ENCODE measurements around the gene ADAP1.

Gene ADAP1

DNA sequence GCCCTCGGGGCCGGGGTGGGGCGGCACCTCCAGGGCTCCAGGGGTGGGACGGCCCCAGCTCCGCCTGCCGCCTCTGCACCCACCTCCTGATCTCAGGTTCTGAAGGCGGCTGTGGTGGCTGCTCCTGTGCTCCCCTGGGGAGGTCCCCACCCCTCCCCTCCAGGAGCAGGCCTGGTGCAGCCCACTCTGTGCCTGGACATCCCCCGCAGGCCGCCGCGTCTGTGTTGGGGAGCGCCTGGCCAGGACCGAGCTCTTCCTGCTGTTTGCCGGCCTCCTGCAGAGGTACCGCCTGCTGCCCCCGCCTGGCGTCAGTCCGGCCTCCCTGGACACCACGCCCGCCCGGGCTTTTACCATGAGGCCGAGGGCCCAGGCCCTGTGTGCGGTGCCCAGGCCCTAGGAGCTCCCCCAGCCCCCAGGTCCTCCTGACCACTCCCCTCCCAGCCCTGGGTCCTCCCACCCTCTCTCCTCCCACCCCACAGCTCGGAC is 34.0 kb upstream of the ADAP1 start:
- no peak for FAIRE-seq

DNA sequence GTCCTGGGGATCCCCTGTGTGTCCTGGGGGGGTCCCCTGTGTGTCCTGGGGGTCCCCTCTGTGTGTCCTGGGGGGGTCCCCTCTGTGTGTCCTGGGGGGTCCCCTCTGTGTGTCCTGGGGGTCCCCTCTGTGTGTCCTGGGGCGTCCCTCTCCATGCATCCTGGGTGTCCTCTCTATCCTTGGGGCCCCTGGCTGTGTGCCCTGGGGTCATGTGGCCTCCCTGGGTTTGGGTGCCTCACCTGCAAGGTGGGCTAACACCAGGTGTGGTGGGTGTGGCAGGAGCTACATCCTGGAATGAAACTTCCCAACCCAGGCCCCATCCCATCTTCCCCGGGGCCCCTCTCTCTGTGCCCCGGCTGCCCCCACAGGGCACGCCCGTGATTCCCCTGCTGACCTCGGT is 33.4 kb upstream of the ADAP1 start:
- no peak for FAIRE-seq

DNA sequence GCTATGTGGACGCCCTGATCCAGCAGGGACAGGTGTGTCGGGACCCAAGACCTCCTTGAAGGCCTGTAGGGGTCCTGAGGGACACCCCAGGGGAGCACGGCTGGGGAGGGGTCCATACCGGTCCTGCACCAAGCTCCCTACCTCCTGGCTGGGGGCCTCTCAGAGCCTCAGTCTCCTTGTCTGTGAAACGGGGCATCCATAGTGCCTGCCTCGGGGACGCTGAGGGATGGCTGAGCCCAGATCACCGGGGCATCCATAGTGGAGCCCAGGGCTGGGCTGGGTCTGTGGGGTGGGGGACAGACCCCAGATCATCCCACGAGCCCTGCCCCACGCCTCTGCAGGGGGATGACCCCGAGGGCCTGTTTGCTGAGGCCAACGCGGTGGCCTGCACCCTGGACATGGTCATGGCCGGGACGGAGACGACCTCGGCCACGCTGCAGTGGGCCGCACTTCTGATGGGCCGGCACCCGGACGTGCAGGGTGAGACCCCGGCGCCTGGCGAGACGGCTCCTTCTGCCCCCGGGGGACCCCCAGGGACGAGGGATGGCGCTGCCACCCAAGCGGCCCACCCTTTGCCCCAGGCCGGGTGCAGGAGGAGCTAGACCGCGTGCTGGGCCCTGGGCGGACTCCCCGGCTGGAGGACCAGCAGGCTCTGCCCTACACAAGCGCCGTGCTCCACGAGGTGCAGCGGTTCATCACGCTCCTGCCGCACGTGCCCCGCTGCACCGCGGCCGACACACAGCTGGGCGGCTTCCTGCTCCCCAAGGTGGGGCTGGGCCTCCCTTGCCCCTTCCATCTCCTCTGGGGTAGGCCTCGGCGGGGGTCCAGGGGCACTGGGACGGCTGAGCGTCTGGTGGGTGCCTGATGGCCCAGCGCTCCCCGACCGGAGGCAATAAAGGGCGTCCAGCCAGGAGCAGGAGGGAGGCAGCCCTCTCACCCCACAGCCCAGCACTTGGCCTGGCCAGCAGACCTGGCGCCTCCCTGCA is 32.6 kb upstream of the ADAP1 start:
- no peak for FAIRE-seq

DNA sequence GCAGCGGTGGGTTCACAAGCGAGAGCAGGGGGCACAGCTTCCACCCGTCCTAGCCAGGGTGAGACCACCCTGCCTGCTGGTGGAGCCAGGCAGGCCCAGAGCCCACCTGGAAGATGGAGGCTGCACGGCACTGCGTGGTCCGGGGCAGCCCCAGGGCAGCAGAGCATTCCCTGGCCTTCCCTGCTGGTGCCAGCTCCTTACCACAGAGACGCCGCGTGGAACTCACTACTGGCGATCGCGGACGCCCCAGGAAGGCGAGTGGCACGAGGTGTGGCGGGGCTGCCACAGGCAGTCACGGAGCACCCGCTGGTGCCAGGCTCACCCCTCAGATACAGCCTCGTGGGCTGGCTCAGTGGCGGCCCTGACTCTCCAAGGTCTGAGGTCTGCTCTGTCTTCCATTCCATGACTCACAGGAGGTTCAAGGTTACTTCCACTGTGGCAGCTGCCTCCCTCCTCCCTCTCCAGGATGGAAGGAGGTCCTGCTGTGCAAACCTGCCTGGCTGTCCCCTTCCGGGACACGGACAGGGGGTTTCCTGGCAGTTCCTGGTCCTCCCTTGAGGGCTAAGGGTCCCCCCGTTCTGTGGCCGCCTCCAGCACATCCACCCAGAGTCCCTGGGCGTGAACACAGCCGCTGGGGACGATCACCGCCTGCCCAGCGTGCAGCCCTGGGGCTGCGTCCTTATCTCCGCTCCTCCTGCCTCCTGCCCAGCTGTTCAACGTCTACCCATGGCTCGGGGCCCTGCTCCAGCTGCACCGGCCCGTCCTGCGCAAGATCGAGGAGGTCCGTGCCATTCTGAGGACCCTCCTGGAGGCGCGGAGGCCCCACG is 31.6 kb upstream of the ADAP1 start:
- no peak for FAIRE-seq

DNA sequence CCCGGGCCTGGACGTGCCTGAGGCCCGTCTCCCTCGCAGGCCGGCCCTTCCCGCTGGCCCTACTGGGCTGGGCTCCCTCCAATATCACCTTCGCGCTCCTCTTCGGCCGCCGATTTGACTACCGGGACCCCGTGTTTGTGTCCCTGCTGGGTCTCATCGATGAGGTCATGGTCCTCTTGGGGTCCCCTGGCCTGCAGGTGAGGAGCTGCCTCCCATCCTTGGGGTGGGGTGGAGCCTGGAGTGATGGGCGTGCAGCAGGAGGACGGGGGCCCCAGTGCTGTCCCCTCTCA is 30.6 kb upstream of the ADAP1 start:
- FAIRE-seq = no peak

DNA sequence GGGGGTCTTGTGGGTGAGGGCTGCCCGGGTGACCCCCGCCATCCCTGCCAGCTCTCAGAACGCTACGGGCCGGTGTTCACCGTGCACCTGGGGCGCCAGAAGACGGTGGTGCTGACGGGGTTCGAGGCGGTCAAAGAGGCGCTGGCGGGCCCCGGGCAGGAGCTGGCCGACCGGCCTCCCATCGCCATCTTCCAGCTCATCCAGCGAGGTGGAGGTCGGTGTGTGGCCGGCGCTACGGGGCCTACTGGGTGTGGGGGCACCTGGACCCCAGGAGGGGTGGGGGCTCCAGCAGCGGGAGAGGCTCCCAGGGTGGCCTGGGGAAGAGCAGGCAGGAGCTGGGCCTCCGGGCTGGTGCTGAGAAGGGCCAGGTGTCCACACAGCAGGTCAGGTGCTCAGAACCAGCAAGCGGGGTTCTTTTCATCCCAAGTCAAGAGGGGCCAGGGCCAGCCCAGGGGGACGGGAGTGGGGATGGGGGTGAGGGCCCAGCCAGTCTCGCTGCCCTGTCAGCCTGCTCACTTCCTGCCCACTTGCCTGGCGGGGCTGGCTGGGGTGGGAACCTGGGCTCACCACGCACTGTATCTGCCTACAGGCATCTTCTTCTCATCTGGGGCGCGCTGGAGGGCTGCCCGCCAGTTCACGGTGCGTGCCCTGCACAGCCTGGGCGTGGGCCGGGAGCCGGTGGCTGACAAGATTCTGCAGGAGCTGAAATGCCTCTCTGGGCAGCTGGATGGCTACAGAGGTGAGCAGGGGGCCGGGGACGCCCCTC is 30.1 kb upstream of the ADAP1 start:
- no peak for FAIRE-seq

DNA sequence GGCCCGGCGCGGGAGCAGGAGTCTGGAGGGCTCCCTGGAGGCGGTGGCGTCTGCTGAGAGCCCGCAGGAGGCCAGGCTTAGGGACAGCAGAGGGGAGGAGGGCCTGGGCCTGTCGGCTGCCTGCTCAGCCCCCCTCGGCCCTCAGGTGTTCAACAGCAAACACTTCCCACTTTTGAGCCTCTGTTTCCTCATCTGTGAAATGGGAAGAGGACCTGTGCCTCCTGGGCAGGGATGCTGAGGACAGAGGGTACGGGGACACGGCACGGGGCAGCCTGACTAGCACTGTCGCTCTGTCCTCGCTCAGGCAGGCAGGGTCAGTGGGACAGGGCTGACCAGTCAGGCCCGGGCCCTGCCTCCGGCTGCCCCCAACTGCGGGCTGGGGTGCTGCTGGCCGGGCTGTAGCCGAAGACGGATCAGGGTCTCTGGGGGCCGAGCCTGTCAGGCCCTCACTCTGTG is 29.2 kb upstream of the ADAP1 start:
- FAIRE-seq = no peak

DNA sequence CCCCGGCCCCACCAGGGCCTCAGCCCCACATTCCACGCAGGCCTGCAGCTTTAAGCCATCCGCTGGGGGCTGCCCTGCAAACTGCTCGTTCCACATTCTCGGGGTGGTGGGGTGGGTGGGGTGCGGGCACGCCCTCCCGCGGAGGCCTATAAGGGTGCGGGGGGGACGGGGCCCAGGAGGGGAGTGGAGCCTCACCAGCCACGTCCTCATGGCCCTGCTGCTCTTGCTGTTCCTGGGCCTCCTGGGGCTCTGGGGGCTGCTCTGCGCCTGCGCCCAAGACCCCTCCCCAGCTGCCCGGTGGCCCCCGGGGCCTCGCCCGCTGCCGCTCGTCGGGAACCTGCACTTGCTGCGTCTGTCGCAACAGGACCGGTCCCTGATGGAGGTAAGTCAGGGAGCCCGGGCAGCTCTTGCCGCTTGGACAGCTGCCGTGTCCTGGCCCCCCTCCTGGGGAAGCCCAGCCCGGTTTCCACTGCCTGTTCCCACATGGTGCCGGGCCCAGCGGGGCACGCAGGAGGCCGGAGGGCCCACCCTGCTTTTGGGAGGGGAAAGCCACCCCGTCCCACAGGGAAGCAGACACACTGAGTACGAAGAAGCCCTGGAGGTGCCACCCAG is 28.6 kb upstream of the ADAP1 start, which contains the start of gene CYP2W1:
Gene CYP2W1 (plus strand): TSS at position 178 of the 612 bp plus-strand sequence. CDS start 31 bp downstream, at position 209.
- no peak for FAIRE-seq

DNA sequence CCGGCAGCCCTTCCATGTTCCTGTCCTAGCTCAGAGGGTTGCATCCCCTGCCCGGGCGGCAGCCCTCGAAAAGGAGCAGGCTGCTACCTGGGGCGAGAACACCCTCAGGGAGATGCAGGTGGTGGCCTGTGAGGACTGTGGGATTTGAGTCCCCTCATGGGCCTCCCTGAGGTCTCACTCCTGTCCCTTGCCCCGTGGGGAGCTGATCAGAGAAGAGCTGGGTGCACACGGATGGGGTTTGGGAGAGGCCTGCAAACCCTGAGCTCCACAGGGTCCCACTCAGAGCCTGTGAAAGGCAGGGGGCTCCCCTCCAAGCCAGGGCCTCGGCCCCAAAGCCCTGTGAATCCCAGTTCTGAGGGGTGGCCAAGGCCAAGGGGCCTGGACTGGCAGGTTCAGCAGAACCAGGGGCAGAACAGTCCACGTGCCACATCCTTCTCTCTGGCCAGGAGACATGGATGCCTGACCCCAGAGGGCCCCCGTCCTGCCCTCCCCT is 28.1 kb upstream of the ADAP1 start:
- no peak for FAIRE-seq

DNA sequence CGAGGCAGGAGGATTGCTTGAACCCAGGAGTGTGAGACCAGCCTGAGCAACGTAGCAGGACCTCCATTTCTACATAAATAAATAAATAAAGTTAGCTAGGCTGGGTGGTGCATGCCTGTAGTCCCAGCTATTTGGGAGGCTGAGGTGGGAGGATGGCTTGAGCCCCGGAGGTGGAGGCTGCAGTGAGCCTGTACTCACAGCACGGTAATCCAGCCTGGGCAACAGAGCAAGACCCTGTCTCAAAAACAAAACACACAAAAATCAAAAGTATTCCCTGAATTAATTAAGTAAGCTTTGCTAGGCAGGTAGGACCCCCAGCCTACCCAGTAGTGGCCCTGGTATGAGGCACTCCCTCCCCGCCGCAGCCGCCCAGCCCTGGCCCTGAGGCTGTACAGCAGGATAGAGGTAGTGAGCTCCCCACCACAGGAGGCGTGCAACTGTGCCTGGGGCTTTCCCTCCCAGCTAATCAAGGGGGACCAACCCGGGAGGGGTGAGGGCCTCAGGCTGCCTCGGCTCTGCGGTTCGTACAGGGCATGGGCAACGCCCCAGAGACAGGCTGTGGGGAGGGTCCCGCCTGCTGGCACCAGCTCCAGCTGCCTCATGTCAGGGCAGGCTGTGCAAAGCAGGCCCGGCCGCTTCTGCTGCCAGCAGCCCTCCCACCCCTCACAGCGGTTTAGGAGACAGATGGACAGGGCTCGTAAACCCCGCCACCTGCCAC is 27.5 kb upstream of the ADAP1 start:
- no peak for FAIRE-seq

DNA sequence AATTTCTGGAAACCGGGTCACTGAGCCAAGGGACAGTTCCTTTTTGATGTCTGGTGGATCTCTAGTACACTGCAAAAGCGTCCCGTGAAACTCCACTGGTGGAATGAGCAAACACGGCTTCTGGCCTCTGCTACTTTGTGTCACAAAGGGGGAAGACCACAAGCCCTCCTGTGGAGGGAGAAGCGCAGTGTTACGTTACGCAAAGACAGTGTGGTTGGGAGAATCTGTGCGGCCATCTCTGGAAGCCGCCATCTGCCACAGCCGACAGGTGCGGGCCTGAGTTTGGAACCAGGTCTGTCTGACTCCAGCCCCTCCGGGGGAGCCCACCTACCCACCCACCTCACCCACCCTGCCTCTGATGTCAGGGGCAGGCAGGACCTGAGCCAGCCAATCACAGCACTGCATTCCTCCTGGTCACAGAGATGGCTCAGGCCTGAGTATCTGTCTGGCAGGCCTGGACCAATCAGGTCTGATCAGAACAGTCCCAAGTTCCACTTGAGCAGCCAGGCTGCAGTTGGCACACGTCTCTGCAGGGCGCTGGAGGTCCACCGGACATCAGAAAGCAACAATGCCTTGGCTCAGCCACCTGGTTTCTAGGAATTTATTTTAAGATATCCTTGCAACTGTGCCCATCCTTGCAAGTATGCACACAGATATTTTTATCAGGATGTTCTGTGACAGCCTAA is 25.5 kb upstream of the ADAP1 start:
- no peak for FAIRE-seq

DNA sequence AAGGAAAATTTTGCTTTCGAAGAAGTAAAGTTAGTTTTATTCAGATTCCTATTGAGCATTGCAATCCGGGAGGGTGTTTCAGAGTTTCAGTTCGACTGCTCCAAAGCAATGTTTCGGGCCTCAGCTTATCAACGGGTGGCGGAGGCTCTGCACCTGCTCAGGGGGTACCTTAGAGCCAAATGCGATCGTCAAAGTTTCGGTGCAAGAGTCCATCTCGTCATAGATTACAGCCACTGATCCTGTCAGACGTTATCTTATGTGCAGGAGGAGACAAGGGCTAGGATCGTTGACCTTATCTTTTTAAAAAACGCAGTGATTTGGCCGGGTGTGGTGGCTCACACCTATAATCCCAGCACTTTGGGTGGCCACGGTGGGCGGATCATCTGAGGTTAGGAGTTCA is 24.7 kb upstream of the ADAP1 start:
- no peak for FAIRE-seq

DNA sequence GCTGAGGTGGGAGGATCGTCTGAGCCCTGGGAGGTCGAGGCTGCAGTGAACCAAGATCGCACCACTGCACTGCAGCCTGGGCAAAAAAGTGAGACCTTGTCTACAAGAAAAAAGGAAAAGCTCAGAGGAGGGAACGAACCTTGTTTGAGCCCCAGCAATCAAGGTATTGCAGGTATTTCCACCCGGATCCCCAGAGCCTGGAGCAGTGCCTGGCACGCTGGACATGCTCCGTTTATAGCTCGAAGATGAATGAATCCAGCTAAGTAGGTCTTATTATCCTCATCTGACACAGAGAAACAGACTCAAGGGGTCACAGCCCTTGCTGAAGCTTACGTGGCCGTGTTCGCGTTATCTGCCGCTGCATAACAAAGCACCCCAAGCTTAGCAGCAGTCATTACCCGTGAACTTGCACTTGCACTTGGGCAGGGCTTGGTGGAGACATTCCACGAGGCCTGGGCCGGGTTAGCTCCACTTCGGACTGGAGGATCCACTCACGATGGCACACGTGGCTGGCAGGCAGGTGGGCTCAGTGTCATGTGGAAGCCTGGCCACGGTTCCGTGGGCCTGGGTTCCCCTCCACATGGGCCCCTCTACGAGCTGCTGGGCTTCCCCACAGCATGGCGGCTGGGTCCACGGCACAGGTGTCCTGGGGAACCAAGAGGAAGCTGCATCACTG is 24.1 kb upstream of the ADAP1 start:
- FAIRE-seq = no peak

DNA sequence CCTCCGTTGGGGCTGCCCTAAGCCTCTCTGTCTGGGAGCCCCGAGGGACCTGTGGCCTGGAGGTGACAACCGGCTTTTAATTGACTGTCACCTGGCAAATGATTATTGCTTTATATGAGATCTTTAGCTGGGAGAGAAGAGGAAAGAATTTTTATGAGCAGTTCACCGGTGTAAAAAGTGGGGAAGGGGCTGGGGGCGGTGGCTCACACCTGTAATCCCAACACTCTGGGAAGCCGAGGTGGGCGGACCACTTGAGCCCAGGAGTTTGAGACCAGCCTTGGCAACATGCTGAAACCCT is 23.5 kb upstream of the ADAP1 start:
- no peak for FAIRE-seq

DNA sequence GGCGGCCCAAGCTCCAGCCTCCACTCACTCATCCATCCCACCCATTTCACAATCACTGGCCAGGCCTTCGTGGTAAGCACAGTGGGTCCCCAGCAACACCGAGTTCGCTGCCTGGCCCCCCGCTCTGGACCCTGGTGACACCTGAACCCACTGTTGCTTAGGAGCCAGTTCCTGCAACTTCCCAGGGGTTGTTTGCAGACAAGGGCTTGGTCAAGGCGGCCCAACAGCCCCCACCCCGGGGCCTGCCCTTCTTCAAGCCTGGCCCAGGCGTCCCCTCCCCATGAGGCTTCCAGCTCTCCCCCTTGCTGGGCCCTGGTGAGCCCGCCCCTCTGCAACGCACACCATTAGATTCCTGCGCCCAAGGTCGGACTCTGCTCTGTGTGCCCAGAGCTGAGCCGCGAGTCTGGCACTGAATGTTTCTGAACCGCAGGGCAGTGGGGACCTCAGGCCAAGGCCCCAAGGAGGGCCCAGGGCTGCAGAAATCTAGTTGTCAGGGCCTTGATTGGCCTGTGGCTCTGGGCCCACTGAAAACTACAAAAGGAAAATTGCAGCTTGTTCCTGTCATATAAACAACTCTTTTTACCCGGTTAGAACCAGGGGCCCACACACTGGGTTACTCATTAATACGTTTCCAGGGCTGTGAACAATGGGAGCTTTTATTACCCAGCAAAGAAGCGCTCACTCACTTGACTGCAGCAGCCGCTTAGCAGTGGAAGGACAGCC is 23.0 kb upstream of the ADAP1 start:
- no peak for FAIRE-seq

DNA sequence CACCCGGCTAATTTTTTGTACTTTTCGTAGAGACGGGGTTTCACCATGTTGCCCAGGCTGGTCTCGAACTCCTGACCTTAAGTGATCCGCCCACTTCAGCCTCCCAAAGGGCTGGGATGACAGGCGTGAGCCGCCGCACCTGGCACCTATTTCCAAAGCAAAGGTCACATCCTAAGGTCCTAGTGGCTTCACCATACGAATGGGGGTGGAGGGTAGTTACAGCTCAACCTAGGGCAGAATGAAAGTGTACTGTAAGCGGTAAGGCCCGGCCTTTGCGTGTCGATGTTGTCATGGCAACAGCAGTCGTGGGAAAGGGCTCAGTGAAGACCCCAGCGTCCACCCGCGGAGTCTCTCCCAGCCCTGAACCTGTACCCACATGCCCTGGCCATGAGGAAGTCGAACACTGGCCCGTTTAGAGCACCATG is 22.4 kb upstream of the ADAP1 start:
- FAIRE-seq = no peak

DNA sequence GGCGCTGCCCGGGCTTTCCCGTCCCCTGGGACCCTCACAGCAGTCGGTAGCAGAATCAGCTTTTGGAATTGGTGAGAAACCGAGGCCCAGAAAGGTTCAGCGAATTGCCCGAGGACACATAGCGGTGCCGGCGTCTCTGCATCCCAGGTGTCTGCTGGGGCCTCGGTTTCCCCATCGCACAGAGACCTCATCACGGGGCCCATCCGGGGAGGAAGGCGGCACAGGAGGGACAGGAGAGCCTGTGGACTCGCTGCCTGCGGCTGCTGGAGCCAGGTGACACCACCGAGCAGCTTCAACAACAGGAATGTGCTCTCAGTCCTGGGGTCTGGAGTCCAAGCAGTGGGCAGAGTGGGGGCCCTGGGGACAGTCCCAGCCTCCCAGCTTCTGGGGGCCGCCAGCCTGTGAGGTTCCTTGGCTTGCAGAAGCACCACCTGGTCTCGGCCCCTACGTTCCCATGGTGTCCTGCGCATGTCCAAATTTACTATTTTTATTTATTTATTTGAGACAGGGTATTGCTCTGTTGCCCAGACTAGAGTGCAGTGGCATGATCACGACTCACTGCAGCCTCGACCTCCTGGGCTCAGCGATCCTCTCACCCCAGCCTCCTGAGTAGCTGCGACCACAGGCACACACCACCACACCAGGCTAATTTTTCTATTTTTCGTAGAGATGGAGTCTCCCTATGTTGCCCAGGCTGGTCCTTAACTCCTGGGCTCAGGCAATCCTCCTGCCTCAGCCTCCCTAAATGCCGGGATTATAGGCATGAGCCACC is 21.4 kb upstream of the ADAP1 start:
- FAIRE-seq = no peak

DNA sequence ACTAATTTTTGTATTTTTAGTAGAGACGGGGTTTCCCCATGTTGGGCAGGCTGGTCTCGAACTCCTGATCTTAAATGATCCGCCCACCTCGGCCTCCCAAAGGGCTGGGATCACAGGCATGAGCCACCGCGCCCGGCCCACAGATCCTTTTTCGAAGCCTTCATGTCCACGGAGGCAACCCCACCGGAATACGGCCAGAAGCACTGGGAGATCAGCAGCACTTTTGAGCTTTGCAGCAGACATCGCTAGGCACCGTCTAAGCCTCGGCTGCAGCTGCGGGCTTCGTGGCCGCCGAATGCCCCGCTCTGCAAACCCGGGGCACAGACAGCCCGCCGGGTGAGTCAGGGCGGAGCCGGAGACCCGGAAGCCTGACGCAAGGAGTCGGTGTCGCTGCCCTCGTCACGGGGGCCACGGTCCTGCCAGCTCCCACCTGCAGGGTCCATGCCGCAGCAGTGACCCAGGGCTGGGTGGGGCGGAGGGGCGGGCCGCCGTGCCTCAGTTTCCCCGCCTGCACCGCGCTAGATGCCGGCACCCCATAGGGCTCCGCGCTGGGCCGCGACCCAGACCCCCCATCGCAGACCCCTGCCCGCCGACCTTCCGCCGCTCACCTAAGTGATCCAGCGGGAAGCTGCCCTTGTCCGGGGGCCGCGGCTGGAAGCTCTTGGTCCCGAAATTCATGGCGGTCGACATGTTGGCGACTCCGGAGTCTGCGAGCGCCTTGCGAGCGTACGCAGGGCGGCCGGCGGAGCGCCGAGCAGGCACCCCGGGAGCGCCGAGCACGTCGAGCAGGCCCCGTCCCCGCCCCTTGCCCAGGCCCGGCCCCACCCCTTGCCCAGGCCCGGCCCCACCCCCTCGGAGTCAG is 20.6 kb upstream of the ADAP1 start, which contains the start of gene COX19:
Gene COX19 (minus strand): TSS at position 730 of the 862 bp plus-strand sequence. CDS start 40 bp downstream, at position 690.
- no peak for FAIRE-seq

Measured in islet of Langerhans (tissue), 1 donor.